Neutrophil (primary cell): Measurements from ENCODE around the gene NHEJ1.

ENCODE experiments used
- H3K27ac ChIP-seq: fragments of 200-600 bp; sonication (generic); 2 replicates; pipeline ENCODE4 v1.5.1; 2016; ENCODE audit warnings: mild to moderate bottlenecking, moderate library complexity
- H3K27me3 ChIP-seq: fragments of 200-600 bp; sonication (generic); 2 replicates; pipeline ENCODE4 v1.6.0; 2016; ENCODE audit warnings: mild to moderate bottlenecking
- H3K36me3 ChIP-seq: fragments of 200-600 bp; sonication (generic); 2 replicates; pipeline ENCODE4 v1.5.1; 2017
- H3K4me1 ChIP-seq, 2 experiments: fragments of 200-600 bp in 1 of 2; sonication (generic) in 1 of 2; 1 replicate in 1 of 2; 2 replicates in 1 of 2; pipeline versions ENCODE4 v1.5.1 to v1.6.1; 2013 to 2016; ENCODE audit warnings: low read depth in 1 of 2, low read length in 1 of 2, mild to moderate bottlenecking in 1 of 2, moderate library complexity in 1 of 2; ENCODE audit not compliant: control insufficient read depth in 1 of 2, insufficient read depth in 1 of 2
- H3K4me3 ChIP-seq, 2 experiments: fragments of 200-600 bp in 1 of 2; sonication (generic) in 1 of 2; 1 replicate in 1 of 2; 2 replicates in 1 of 2; pipeline ENCODE4 v1.5.1; 2013 to 2016; ENCODE audit warnings: low read depth in 1 of 2, low read length in 1 of 2, mild to moderate bottlenecking in 1 of 2, moderate library complexity in 1 of 2
- H3K9me3 ChIP-seq: fragments of 200-600 bp; sonication (generic); 2 replicates; pipeline ENCODE4 v1.5.1; 2016
- CTCF ChIP-seq: fragments of 200-600 bp; sonication (generic); IDR thresholded peaks from 2 replicates; pipeline ENCODE4 v1.5.1; 2016; ENCODE audit warnings: antibody characterized with exemption

The NHEJ1 gene

GRCh38 chr2:219078951-219079350 is 81.7 kb downstream of the NHEJ1 start:
- Histone ChIP-seq H3K4me1 (peaks cover 50 to 56% of the 10 kb centered on the region in 2 experiments), H3K27ac (no peak overlapping the region), H3K4me3 (no peak overlapping the region), H3K9me3 (no peaks in the 10 kb centered on the region), H3K27me3 (no peaks in the 10 kb centered on the region), H3K36me3 (no peaks in the 10 kb centered on the region)
- no peak for TF ChIP-seq CTCF

- Histone ChIP-seq H3K27me3 (no peaks in the 10 kb centered on the region), H3K9me3 (no peaks in the 10 kb centered on the region), H3K4me3 (no peak overlapping the region), H3K27ac (no peak overlapping the region), H3K4me1 (peaks cover 45 to 50% of the 10 kb centered on the region in 2 experiments), H3K36me3 (no peaks in the 10 kb centered on the region)
- no peak for TF ChIP-seq CTCF
These were observed 82.5 kb downstream of the NHEJ1 start for GRCh38 chr2:219078126-219078525.

- no peaks in the 10 kb centered on the region for H3K27me3 ChIP-seq
- no peaks in the 10 kb centered on the region for H3K36me3 ChIP-seq
- TF ChIP-seq CTCF = no peak
- H3K9me3 ChIP-seq = no peaks in the 10 kb centered on the region
- peaks cover 26 to 32% of the 10 kb centered on the region in 2 experiments for H3K4me1 ChIP-seq
- H3K4me3 ChIP-seq = no peak overlapping the region
- H3K27ac ChIP-seq = peak overlapping the region; percentile 73
These were observed 84.4 kb downstream of the NHEJ1 start for GRCh38 chr2:219076253-219076652.

GRCh38 chr2:219073413-219074129 is 87.0 kb downstream of the NHEJ1 start:
- peak; percentile 14 for TF ChIP-seq CTCF
- H3K4me3 ChIP-seq = no peak overlapping the region
- H3K27ac ChIP-seq = no peak overlapping the region

GRCh38 chr2:219072741-219073250 is 87.8 kb downstream of the NHEJ1 start:
- Histone ChIP-seq H3K4me1 (peaks cover 23 to 24% of the 10 kb centered on the region in 2 experiments), H3K27me3 (peaks cover 23% of the 10 kb centered on the region), H3K4me3 (no peak overlapping the region), H3K9me3 (no peaks in the 10 kb centered on the region), H3K27ac (no peak overlapping the region), H3K36me3 (no peaks in the 10 kb centered on the region)
- no peak for TF ChIP-seq CTCF

More at GRCh38 chr2:219073413-219074129, 87.0 kb downstream of the NHEJ1 start:
- Histone ChIP-seq H3K27me3 (peaks cover 15% of the 10 kb centered on the region), H3K36me3 (no peaks in the 10 kb centered on the region), H3K9me3 (no peaks in the 10 kb centered on the region), H3K4me1 (peaks cover 23 to 26% of the 10 kb centered on the region in 2 experiments)
